ENCODE results near the gene RBM20.
A peak's percentile ranks its signal among the peaks of the same experiment; 100 is the strongest.
"Not testable (repeated sequence)": the region's sequence is repeated elsewhere in the genome, so short reads cannot be mapped to it uniquely, and the experiment has no call there.

Gene RBM20

GRCh38 chr10:110767601-110768000, 123.5 kb downstream of the RBM20 start:
- not testable (repeated sequence) for DNase-seq

- no peak for DNase-seq
These were observed 126.1 kb downstream of the RBM20 start for GRCh38 chr10:110770243-110770642.

GRCh38 chr10:110771486-110771885, 127.3 kb downstream of the RBM20 start:
- no peak for DNase-seq

- no peak for DNase-seq
These were observed 127.9 kb downstream of the RBM20 start for GRCh38 chr10:110771991-110772390.

GRCh38 chr10:110772454-110773025, 128.4 kb downstream of the RBM20 start:
- no peak for DNase-seq

- no peak for DNase-seq
These were observed 129.5 kb downstream of the RBM20 start for GRCh38 chr10:110773693-110774068.

GRCh38 chr10:110774069-110775019, 130.2 kb downstream of the RBM20 start:
- no peak for DNase-seq

GRCh38 chr10:110775020-110775375, 130.9 kb downstream of the RBM20 start:
- no peak for DNase-seq

GRCh38 chr10:110775406-110775805, 131.3 kb downstream of the RBM20 start:
- DNase-seq, result no peak

- DNase-seq, result no peak
These were observed 132.9 kb downstream of the RBM20 start for GRCh38 chr10:110777017-110777416.

GRCh38 chr10:110777661-110778060, 133.5 kb downstream of the RBM20 start:
- no peak for DNase-seq

- no peak for DNase-seq
These were observed 134.1 kb downstream of the RBM20 start for GRCh38 chr10:110778211-110778610.

- DNase-seq, result peak; percentile 19
These were observed 135.4 kb downstream of the RBM20 start for GRCh38 chr10:110779489-110779888.

GRCh38 chr10:110780704-110781103, 136.6 kb downstream of the RBM20 start:
- peak; percentile 79 for DNase-seq

GRCh38 chr10:110781139-110781538, 137.0 kb downstream of the RBM20 start:
- DNase-seq, result no peak

GRCh38 chr10:110782616-110783015, 138.5 kb downstream of the RBM20 start:
- no peak for DNase-seq

- no peak for DNase-seq
These were observed 139.5 kb downstream of the RBM20 start for GRCh38 chr10:110783509-110784107.

- DNase-seq, result peak; percentile 27
These were observed 140.1 kb downstream of the RBM20 start for GRCh38 chr10:110784198-110784597.

GRCh38 chr10:110786172-110786571, 142.0 kb downstream of the RBM20 start:
- DNase-seq, result peak; percentile 73

GRCh38 chr10:110788620-110789385, 144.7 kb downstream of the RBM20 start:
- no peak for DNase-seq

- DNase-seq, result no peak
These were observed 145.7 kb downstream of the RBM20 start for GRCh38 chr10:110789604-110790433.

- no peak for DNase-seq
These were observed 146.9 kb downstream of the RBM20 start for GRCh38 chr10:110790913-110791506.
